Liver (tissue), 9 donors: Measurements from ENCODE around the gene NCKAP5L. TPM values are rescaled to one million over a fixed set of nuclear protein-coding genes. Genes with fewer than 3 reads are reported as not detected.
A peak's percentile ranks its signal among the peaks of the same experiment; 100 is the strongest.

Experiments used
- DNase-seq: peaks from one replicate; pipeline ENCODE4 v3.0.0-alpha.2; 2017; ENCODE audit warnings: low spot score
- H3K27ac ChIP-seq, 2 donors: one replicate each; pipeline ENCODE4 v1.7.0; 2013; ENCODE audit warnings: inconsistent platforms in 2 of 2, low read length in 2 of 2, control low read depth in 1 of 2, low read depth in 1 of 2, mild to moderate bottlenecking in 1 of 2
- H3K27me3 ChIP-seq, 4 donors: one replicate each; pipeline versions ENCODE4 v1.6.1 to v1.7.0; 2013; ENCODE audit warnings: low read length in 3 of 4, inconsistent platforms in 1 of 4, mild to moderate bottlenecking in 1 of 4, moderate library complexity in 1 of 4; ENCODE audit not compliant: control insufficient read depth in 4 of 4, insufficient read depth in 4 of 4
- H3K36me3 ChIP-seq, 4 donors: one replicate each; pipeline versions ENCODE4 v1.6.1 to v1.7.0; 2013; ENCODE audit warnings: low read length in 3 of 4, mild to moderate bottlenecking in 3 of 4, low read depth in 1 of 4, moderate library complexity in 1 of 4; ENCODE audit not compliant: control insufficient read depth in 4 of 4, insufficient read depth in 3 of 4
- H3K4me1 ChIP-seq, 4 donors: one replicate each; pipeline versions ENCODE4 v1.6.1 to v1.7.0; 2013; ENCODE audit warnings: low read length in 3 of 4, mild to moderate bottlenecking in 3 of 4, moderate library complexity in 1 of 4; ENCODE audit not compliant: control insufficient read depth in 4 of 4, insufficient read depth in 4 of 4
- H3K4me3 ChIP-seq, 3 donors: one replicate each; pipeline versions ENCODE4 v1.6.1 to v1.7.0; 2013; ENCODE audit warnings: low read length in 3 of 3, control low read depth in 1 of 3, low read depth in 1 of 3, mild to moderate bottlenecking in 1 of 3
- H3K9ac ChIP-seq, 2 donors: one replicate each; pipeline ENCODE4 v1.7.0; 2013; ENCODE audit warnings: low read length in 2 of 2, mild to moderate bottlenecking in 2 of 2, moderate library complexity in 2 of 2, control low read depth in 1 of 2, low read depth in 1 of 2
- H3K9me3 ChIP-seq, 4 donors: one replicate each; pipeline versions ENCODE4 v1.6.1 to v1.7.0; 2013; ENCODE audit warnings: low read length in 3 of 4; ENCODE audit not compliant: control insufficient read depth in 4 of 4
- EGR1 ChIP-seq, 2 donors: IDR thresholded peaks; 2 replicates each; pipeline ENCODE4 v1.6.1; 2016 to 2018; ENCODE audit warnings: antibody characterized with exemption in 2 of 2, low read depth in 2 of 2
- FOXA2 ChIP-seq: IDR thresholded peaks from 2 replicates; pipeline ENCODE4 v1.6.1; 2016; ENCODE audit warnings: antibody characterized with exemption
- HNF4G ChIP-seq: IDR thresholded peaks from 2 replicates; pipeline ENCODE4 v1.6.1; 2016; ENCODE audit warnings: antibody characterized with exemption
- JUND ChIP-seq, 2 donors: IDR thresholded peaks; 2 replicates each; pipeline ENCODE4 v1.6.1; 2016; ENCODE audit warnings: antibody characterized with exemption in 2 of 2
- RAD21 ChIP-seq, 2 donors: IDR thresholded peaks; 2 replicates each; pipeline ENCODE4 v1.6.1; 2016; ENCODE audit warnings: antibody characterized with exemption in 2 of 2, mild to moderate bottlenecking in 2 of 2
- RXRA ChIP-seq, 2 donors: IDR thresholded peaks; 2 replicates each; pipeline ENCODE4 v1.6.1; 2017 to 2018; ENCODE audit warnings: antibody characterized with exemption in 2 of 2, mild to moderate bottlenecking in 1 of 2
- SP1 ChIP-seq: IDR thresholded peaks from 2 replicates; pipeline ENCODE4 v1.6.1; 2018; ENCODE audit warnings: antibody characterized with exemption, mild to moderate bottlenecking
- YY1 ChIP-seq: IDR thresholded peaks from 2 replicates; pipeline ENCODE4 v1.6.1; 2016; ENCODE audit warnings: antibody characterized with exemption, mild to moderate bottlenecking
- WGBS: extraction: QIAGEN DNeasy Blood & Tissue Kit; methylation state at CpG from one replicate; pipeline ENCODE4 v1.1.7; 2013; 5-methylcytosine and 5-hydroxymethylcytosine counted together
- polyA plus RNA-seq, 2 donors: library from polyadenylated mRNA; stranded (reverse) in 1 of 2; unstranded in 1 of 2; fragments of 200-250 nt in 1 of 2; fragments of >200 nt in 1 of 2; fragmentation: Nextera tagmentation in 1 of 2; extraction: Ambion mirVana in 1 of 2; gene quantifications; one replicate each; pipeline versions ENCODE4 v1.2.1 to v1.2.3, GENCODE V29; 2013 to 2015
- total RNA-seq, 2 donors: library from RNA; depleted of rRNA; stranded (reverse); fragments of >200 nt; gene quantifications; one replicate each; pipeline ENCODE4 v1.2.3, GENCODE V29; 2014
- TF ChIP-seq, protein P1 (sequence below): IDR thresholded peaks from 2 replicates; pipeline ENCODE4 v1.6.1; 2016; ENCODE audit warnings: antibody characterized with exemption
- TF ChIP-seq, protein P2 (sequence below): IDR thresholded peaks from 2 replicates; pipeline ENCODE4 v1.6.1; 2016; ENCODE audit warnings: antibody characterized with exemption
- TF ChIP-seq, protein P3 (sequence below): fragments of 150-350 bp; IDR thresholded peaks from 2 replicates; pipeline ENCODE4 v1.5.1; 2017; ENCODE audit warnings: improper control_type of control experiment, low read depth, low read length; ENCODE audit not compliant: missing input control
- TF ChIP-seq, protein P4 (sequence below): IDR thresholded peaks from 2 replicates; pipeline ENCODE4 v1.6.1; 2016; ENCODE audit warnings: antibody characterized with exemption, mild to moderate bottlenecking
- donor health status: healthy.
- donor health status: healthy.
- donor health status: healthy.
- donor health status: healthy.
- donor health status: healthy.

NCKAP5L gene
- total and polyA plus RNA-seq, 4 donors, result 2.9 to 6.8 (median 4.2) TPM

DNA sequence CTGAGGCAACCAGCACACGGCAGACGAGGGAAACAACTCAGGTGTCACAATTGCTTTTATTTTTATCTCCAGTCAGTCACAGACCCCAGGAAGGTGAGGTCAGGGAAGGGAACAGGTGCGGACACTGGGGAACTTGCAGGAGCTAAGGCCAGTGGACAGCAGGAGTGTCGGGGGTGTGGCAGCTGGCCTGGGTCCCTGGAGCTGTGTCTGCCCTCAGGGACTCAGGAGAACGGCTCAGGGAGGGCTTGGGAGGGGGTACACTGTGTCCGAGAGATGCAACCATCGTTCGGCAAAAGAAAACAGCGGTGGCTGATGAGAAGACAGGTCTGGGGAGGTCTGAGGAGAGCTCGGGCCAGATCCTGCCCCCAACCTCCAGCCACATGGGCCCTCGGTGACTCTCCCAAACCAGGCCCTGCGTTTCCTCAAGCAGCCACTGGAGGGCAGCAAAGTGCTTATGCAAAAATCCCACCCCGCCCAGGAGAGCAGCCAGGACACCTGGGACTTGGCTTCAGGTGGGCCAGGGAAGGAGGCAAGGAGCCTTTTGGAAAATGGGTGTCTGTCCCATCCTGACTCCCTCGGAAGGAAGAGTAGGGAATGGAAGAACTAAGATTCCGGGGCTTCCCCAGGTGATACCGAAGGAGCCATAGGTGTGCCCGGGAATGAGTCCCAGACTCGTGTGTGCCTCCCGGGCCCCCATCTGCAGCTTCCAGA is 38.8 kb upstream of the NCKAP5L start:
- H3K4me3 ChIP-seq, result no peak overlapping the region
- peak; percentile 89 for DNase-seq
- no peak overlapping the region for H3K27ac ChIP-seq

DNA sequence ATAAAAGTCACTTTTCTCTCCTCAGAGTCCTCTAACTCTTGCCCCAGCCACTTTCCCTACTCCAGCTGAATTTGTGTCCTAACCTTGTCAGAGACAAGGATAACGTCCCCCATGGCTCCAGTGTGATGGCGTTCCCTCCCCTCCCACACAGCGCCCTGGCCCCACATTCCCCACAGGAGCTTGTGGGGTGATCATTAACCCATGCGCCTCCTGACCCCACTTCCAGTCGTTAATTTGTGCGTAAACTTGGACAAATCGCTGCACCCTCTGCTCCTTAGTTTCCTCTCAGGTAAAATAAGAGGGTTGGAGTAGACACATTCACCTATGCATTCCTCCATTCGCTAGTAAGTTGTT is 37.5 kb upstream of the NCKAP5L start:
- no peak overlapping the region for H3K27ac ChIP-seq
- WGBS, result 84% methylated on average over 8 of the region's 8 CpGs
- no peak overlapping the region for H3K4me3 ChIP-seq
- H3K36me3 ChIP-seq, result no peaks in the 10 kb centered on the region
- H3K27me3 ChIP-seq, result peaks cover 0 to 4% (median 0%) of the 10 kb centered on the region in 4 donors
- DNase-seq, result no peak
- H3K9ac ChIP-seq, result no peak overlapping the region
- peaks cover 0 to 2% (median 0%) of the 10 kb centered on the region in 4 donors for H3K4me1 ChIP-seq
- no peaks in the 10 kb centered on the region for H3K9me3 ChIP-seq
- TF ChIP-seq YY1, result no peak
- no peak for TF ChIP-seq HNF4G
- no peak for TF ChIP-seq RAD21 (IDR thresholded peaks at IDR 0.05)
- TF ChIP-seq, protein P1, sequence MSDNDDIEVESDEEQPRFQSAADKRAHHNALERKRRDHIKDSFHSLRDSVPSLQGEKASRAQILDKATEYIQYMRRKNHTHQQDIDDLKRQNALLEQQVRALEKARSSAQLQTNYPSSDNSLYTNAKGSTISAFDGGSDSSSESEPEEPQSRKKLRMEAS, result no peak
- TF ChIP-seq FOXA2, result no peak
- TF ChIP-seq, protein P2, sequence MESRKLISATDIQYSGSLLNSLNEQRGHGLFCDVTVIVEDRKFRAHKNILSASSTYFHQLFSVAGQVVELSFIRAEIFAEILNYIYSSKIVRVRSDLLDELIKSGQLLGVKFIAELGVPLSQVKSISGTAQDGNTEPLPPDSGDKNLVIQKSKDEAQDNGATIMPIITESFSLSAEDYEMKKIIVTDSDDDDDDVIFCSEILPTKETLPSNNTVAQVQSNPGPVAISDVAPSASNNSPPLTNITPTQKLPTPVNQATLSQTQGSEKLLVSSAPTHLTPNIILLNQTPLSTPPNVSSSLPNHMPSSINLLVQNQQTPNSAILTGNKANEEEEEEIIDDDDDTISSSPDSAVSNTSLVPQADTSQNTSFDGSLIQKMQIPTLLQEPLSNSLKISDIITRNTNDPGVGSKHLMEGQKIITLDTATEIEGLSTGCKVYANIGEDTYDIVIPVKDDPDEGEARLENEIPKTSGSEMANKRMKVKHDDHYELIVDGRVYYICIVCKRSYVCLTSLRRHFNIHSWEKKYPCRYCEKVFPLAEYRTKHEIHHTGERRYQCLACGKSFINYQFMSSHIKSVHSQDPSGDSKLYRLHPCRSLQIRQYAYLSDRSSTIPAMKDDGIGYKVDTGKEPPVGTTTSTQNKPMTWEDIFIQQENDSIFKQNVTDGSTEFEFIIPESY, result no peak
- TF ChIP-seq, protein P3, sequence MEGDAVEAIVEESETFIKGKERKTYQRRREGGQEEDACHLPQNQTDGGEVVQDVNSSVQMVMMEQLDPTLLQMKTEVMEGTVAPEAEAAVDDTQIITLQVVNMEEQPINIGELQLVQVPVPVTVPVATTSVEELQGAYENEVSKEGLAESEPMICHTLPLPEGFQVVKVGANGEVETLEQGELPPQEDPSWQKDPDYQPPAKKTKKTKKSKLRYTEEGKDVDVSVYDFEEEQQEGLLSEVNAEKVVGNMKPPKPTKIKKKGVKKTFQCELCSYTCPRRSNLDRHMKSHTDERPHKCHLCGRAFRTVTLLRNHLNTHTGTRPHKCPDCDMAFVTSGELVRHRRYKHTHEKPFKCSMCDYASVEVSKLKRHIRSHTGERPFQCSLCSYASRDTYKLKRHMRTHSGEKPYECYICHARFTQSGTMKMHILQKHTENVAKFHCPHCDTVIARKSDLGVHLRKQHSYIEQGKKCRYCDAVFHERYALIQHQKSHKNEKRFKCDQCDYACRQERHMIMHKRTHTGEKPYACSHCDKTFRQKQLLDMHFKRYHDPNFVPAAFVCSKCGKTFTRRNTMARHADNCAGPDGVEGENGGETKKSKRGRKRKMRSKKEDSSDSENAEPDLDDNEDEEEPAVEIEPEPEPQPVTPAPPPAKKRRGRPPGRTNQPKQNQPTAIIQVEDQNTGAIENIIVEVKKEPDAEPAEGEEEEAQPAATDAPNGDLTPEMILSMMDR, result no peak
- no peak for TF ChIP-seq JUND (IDR thresholded peaks at IDR 0.05)
- TF ChIP-seq EGR1 (IDR thresholded peaks at IDR 0.05; ENCODE audit: low read depth in 2 of 2), result no peak
- TF ChIP-seq RXRA (IDR thresholded peaks at IDR 0.05), result no peak

More for the DNA sequence above, 38.8 kb upstream of the NCKAP5L start:
- Histone ChIP-seq H3K4me1 (peaks cover 0 to 2% (median 0%) of the 10 kb centered on the region in 4 donors), H3K9me3 (no peaks in the 10 kb centered on the region), H3K9ac (no peak overlapping the region), H3K27me3 (peaks cover 0 to 4% (median 0%) of the 10 kb centered on the region in 4 donors), H3K36me3 (no peaks in the 10 kb centered on the region)
- TF ChIP-seq RXRA (IDR thresholded peaks at IDR 0.05), result no peak
- TF ChIP-seq, protein P3, result peak; percentile 96
- TF ChIP-seq, protein P4, sequence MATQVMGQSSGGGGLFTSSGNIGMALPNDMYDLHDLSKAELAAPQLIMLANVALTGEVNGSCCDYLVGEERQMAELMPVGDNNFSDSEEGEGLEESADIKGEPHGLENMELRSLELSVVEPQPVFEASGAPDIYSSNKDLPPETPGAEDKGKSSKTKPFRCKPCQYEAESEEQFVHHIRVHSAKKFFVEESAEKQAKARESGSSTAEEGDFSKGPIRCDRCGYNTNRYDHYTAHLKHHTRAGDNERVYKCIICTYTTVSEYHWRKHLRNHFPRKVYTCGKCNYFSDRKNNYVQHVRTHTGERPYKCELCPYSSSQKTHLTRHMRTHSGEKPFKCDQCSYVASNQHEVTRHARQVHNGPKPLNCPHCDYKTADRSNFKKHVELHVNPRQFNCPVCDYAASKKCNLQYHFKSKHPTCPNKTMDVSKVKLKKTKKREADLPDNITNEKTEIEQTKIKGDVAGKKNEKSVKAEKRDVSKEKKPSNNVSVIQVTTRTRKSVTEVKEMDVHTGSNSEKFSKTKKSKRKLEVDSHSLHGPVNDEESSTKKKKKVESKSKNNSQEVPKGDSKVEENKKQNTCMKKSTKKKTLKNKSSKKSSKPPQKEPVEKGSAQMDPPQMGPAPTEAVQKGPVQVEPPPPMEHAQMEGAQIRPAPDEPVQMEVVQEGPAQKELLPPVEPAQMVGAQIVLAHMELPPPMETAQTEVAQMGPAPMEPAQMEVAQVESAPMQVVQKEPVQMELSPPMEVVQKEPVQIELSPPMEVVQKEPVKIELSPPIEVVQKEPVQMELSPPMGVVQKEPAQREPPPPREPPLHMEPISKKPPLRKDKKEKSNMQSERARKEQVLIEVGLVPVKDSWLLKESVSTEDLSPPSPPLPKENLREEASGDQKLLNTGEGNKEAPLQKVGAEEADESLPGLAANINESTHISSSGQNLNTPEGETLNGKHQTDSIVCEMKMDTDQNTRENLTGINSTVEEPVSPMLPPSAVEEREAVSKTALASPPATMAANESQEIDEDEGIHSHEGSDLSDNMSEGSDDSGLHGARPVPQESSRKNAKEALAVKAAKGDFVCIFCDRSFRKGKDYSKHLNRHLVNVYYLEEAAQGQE, result no peak
- TF ChIP-seq FOXA2, result no peak
- no peak for TF ChIP-seq EGR1 (IDR thresholded peaks at IDR 0.05; ENCODE audit: low read depth in 2 of 2)
- TF ChIP-seq, protein P1, result no peak
- TF ChIP-seq SP1, result no peak
- no peak for TF ChIP-seq HNF4G
- peak; percentile 80 to 90 for TF ChIP-seq RAD21 (IDR thresholded peaks at IDR 0.05)
- TF ChIP-seq YY1, result no peak
- TF ChIP-seq, protein P2, result no peak
- 39% methylated on average over 19 of the region's 19 CpGs for WGBS
